22Rv1 (cell line): ENCODE data around the gene NPL.
A peak's percentile ranks its signal among the peaks of the same experiment; 100 is the strongest.

ENCODE experiments used
- H3K27ac ChIP-seq: fragments of 450-650 bp; 2 replicates; pipeline ENCODE4 v1.5.1; 2017
- CTCF ChIP-seq: fragments of 450-650 bp; IDR thresholded peaks from 2 replicates; pipeline ENCODE4 v1.5.1; 2017; ENCODE audit warnings: mild to moderate bottlenecking
- ZFX ChIP-seq: fragments of 450-650 bp; IDR thresholded peaks from 2 replicates; pipeline ENCODE4 v1.6.1; 2017; ENCODE audit warnings: antibody characterized with exemption, borderline replicate concordance

Gene NPL

GRCh38 chr1:182826892-182827291, 37.3 kb downstream of the NPL start:
- H3K27ac ChIP-seq, result no peak overlapping the region
- TF ChIP-seq CTCF (no peak), ZFX (no peak)

GRCh38 chr1:182829285-182829932, 39.8 kb downstream of the NPL start:
- H3K27ac ChIP-seq, result no peak overlapping the region
- TF ChIP-seq CTCF (no peak), ZFX (no peak)

GRCh38 chr1:182833271-182833670, 43.7 kb downstream of the NPL start:
- no peak for TF ChIP-seq CTCF
- TF ChIP-seq ZFX, result no peak
- no peak overlapping the region for H3K27ac ChIP-seq

GRCh38 chr1:182834326-182834725, 44.8 kb downstream of the NPL start:
- H3K27ac ChIP-seq, result no peak overlapping the region
- no peak for TF ChIP-seq ZFX
- TF ChIP-seq CTCF, result no peak

GRCh38 chr1:182835806-182836205, 46.2 kb downstream of the NPL start:
- TF ChIP-seq ZFX (no peak), CTCF (no peak)
- no peak overlapping the region for H3K27ac ChIP-seq

- peak within 1 kb of the TSS; percentile 96 for H3K27ac ChIP-seq
- TF ChIP-seq CTCF, result peak; percentile 53
- no peak for TF ChIP-seq ZFX
Measured at GRCh38 chr1:182839209-182840066, 49.9 kb downstream of the NPL start, which contains the start of gene DHX9. Gene DHX9, plus strand, starts transcription at chr1:182839347. Its CDS starts 3,220 bp downstream, at chr1:182842567.
